Karpas-422 (cell line): ENCODE measurements around the gene GNGT2. TPM values are rescaled to one million over a fixed set of nuclear protein-coding genes. Genes with fewer than 3 reads are reported as not detected.

Experiments
- DNase-seq: peaks from one replicate; pipeline ENCODE4 v3.0.0-alpha.2; 2015
- H2AFZ ChIP-seq: fragments of 200-600 bp; sonication (generic); 2 replicates; pipeline ENCODE4 v1.6.1; 2014; ENCODE audit warnings: antibody characterized with exemption, low read length, mixed read lengths
- H3K27ac ChIP-seq: fragments of 200-600 bp; sonication (generic); 2 replicates; pipeline ENCODE4 v1.5.1; 2014; ENCODE audit warnings: mild to moderate bottlenecking, low read length, moderate library complexity
- H3K27me3 ChIP-seq: fragments of 200-600 bp; sonication (generic); 2 replicates; pipeline ENCODE4 v1.6.1; 2014; ENCODE audit warnings: low read length, mixed read lengths
- H3K36me3 ChIP-seq: fragments of 200-600 bp; sonication (generic); 2 replicates; pipeline ENCODE4 v1.6.1; 2014; ENCODE audit warnings: low read length, mixed read lengths; ENCODE audit not compliant: insufficient read depth
- H3K4me1 ChIP-seq: fragments of 200-600 bp; sonication (generic); 2 replicates; pipeline ENCODE4 v1.6.1; 2014; ENCODE audit warnings: mild to moderate bottlenecking, low read length, mixed read lengths
- H3K4me2 ChIP-seq: fragments of 200-600 bp; sonication (generic); 2 replicates; pipeline ENCODE4 v1.6.1; 2014; ENCODE audit warnings: low read length, low read depth, mild to moderate bottlenecking; ENCODE audit not compliant: poor library complexity, severe bottlenecking
- H3K4me3 ChIP-seq: fragments of 200-600 bp; sonication (generic); 2 replicates; pipeline ENCODE4 v1.5.1; 2014; ENCODE audit warnings: mild to moderate bottlenecking, antibody characterized with exemption, low read length, mixed read lengths
- H3K79me2 ChIP-seq: fragments of 200-600 bp; sonication (generic); 2 replicates; pipeline ENCODE4 v1.6.1; 2014; ENCODE audit warnings: mild to moderate bottlenecking, low read length, mixed read lengths
- H3K9ac ChIP-seq: fragments of 200-600 bp; sonication (generic); 2 replicates; pipeline ENCODE4 v1.6.0; 2014; ENCODE audit warnings: low read length
- H3K9me2 ChIP-seq: fragments of 200-600 bp; sonication (generic), shearing (Covaris generic); replicated peaks from 2 replicates; pipeline ENCODE4 v1.6.0; 2014; ENCODE audit warnings: mild to moderate bottlenecking, low read length, moderate library complexity; ENCODE audit not compliant: insufficient read depth
- H3K9me3 ChIP-seq: fragments of 300-700, 200-600 bp; sonication (generic); 2 replicates; pipeline ENCODE4 v1.6.1; 2014; ENCODE audit warnings: low read length, mixed read lengths
- H4K20me1 ChIP-seq: fragments of 200-600 bp; sonication (generic); 2 replicates; pipeline ENCODE4 v1.6.1; 2014; ENCODE audit warnings: mild to moderate bottlenecking, antibody characterized with exemption, low read length, low read depth; ENCODE audit not compliant: insufficient read depth
- total RNA-seq: library from RNA; depleted of rRNA; stranded (reverse); fragments of >200 nt; shearing (Covaris generic); gene quantifications from 2 replicates; pipeline ENCODE4 v1.2.3, GENCODE V29; 2014; ENCODE audit warnings: low replicate concordance

GNGT2 gene
- total RNA-seq, 1 experiment from 2014 or later, result 25.3 TPM

DNA sequence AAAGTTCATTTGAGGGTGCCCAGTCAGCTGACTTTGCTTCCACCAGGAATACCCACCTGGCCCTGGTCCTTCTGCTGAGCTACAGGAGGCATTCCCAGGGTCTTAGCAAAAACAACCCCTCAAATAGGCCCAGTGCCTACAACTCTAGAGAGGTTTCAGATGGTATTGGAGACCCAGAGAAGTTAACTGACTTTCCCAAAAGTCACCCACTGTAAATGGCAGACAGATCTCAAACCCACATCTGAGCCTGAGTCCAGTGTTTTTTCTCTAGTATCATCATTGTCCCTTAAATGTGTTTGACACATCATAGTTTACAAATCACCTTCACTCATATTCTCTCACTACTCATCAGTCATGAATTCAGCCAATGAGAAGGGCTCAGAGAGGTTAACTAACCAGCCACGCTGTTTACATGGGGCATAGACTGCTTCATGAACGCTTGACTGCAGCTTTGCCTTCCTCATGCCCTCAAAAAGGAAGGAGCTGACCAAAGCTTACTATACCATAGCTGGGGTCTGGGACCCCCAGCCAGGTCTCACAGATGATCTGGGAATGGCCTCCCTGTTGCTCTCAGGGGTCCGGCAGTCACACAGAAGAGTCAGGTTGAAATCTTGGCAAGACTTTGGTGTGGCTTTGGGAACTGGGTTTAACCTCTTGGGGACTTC, 16.5 kb upstream of the GNGT2 start:
- peak; percentile 49 for DNase-seq
- Histone ChIP-seq H3K4me2 (no peak overlapping the region), H3K4me1 (peaks cover 26% of the 10 kb centered on the region)

DNA sequence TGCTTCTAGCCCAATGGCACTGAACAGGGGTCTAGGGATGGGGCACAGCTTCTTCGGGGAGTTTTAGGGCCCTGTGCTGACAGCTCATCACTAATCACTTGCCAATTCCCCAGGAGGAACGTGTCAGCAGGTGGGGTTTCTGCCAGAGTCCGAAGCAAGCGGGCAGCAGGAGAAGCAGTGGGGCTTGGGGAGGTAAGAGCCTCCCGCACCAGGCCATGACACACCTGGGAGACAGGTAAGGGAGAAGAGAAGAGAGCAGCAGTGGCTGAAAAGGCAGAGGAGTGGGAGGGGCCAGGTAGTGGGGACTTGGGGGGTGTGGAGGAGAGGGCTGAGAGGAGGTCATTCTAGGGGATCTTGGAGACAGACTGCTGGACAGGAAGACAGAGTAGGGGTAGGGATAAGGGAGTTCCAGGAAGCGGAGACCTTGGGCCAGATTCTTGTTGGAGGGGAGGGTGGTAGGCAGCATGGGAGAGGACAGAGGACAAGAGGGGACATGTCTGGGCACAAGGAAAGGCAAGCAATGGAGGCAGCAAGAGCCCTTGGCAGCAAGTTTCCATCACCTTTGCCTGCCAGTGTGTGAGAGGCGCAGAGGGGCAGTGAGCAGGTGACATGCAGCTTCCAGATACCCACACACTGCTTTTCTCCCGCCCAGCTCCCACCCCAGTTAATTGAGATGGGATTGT, 15.3 kb upstream of the GNGT2 start:
- H3K4me1 ChIP-seq, result peaks cover 17% of the 10 kb centered on the region
- H3K4me2 ChIP-seq, result no peak overlapping the region
- peaks cover 4% of the 10 kb centered on the region; the same call in 1 of the 2 replicates for H4K20me1 ChIP-seq
- H3K27me3 ChIP-seq, result no peaks in the 10 kb centered on the region
- no peak overlapping the region for H3K27ac ChIP-seq
- H3K9me3 ChIP-seq, result no peaks in the 10 kb centered on the region
- H3K4me3 ChIP-seq, result no peak overlapping the region
- no peak for DNase-seq
- H3K36me3 ChIP-seq, result 0 out of 2 replicates have a peak, but pooled peaks cover 3% of the 10 kb centered on the region
- no peaks in the 10 kb centered on the region for H3K79me2 ChIP-seq
- H3K9ac ChIP-seq, result no peak overlapping the region
- no peaks in the 10 kb centered on the region for H3K9me2 ChIP-seq
- no peak overlapping the region for H2AFZ ChIP-seq

More for the DNA sequence above, 16.5 kb upstream of the GNGT2 start:
- Histone ChIP-seq H3K9me3 (no peaks in the 10 kb centered on the region), H3K9me2 (no peaks in the 10 kb centered on the region), H3K79me2 (no peaks in the 10 kb centered on the region), H3K36me3 (0 out of 2 replicates have a peak, but pooled peaks cover 3% of the 10 kb centered on the region), H3K4me3 (no peak overlapping the region), H3K9ac (no peak overlapping the region), H2AFZ (no peak overlapping the region), H3K27me3 (no peaks in the 10 kb centered on the region), H4K20me1 (peaks cover 4% of the 10 kb centered on the region; the same call in 1 of the 2 replicates), H3K27ac (no peak overlapping the region)

DNA sequence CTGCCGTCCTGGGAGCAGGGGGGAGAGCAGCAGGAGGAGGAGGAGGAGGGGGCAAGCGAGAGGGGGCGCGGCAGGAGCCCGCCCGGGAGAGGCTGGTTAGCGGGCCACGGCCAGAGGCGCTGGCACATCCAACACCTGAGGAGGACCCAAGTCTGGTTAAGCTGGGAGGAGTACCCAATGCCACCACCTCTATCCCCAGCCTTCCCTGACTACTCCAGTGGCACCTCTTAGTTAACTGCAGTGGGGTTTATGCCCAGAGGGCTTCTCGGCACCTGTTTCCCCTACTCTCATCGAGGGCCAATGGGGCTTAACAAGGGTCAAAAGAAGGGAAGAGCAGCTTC, 14.6 kb upstream of the GNGT2 start:
- Histone ChIP-seq H3K4me1 (peaks cover 12% of the 10 kb centered on the region), H3K9me3 (no peaks in the 10 kb centered on the region), H3K36me3 (peaks cover 7% of the 10 kb centered on the region), H4K20me1 (peaks cover 4% of the 10 kb centered on the region; the same call in 1 of the 2 replicates), H3K27ac (no peak overlapping the region), H3K4me2 (no peak overlapping the region), H3K27me3 (no peaks in the 10 kb centered on the region), H3K4me3 (no peak overlapping the region), H2AFZ (no peak overlapping the region), H3K9ac (no peak overlapping the region), H3K9me2 (no peaks in the 10 kb centered on the region), H3K79me2 (no peaks in the 10 kb centered on the region)
- DNase-seq, result peak; percentile 40

DNA sequence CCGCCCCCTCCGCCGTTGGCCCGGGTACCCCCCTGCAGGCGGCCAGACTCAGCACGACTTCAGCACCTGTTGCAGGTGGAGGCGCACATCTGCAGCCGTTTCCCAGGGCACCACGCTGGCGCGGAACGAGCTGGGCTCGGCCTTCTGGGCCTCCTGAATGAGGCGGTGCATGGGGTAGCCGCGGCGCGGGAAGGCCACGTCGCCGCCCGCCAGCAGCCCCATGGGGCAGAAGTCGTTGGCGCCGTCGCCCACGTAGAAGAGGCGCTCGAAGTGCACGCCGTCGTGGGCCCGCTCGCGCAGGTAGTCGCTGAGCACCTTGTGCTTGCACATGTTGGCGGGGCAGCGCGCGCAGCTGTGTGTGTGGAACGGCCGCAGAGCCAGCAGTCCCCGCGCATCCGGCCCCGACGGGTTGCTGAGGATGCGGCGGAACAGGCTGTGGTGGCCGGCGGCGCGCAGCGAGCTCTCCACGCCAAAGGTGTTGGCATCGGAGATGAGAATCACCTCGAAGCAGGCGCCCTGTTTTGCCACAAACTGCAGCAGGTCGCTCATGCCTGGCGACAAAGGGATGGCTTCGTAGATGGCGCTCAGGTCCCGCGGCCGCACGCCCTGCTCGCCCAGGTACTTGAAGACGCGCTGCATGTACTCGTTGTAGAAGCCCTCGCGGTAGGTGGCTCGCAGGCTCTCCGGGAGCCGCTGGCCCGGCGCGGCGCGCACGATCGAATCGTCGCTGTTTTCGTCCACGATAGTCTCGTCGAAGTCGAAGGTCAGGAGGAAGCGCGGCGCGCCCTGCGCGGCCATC, 14.0 kb upstream of the GNGT2 start:
- H4K20me1 ChIP-seq, result peaks cover 4% of the 10 kb centered on the region; the same call in 1 of the 2 replicates
- no peak overlapping the region for H3K9ac ChIP-seq
- H3K79me2 ChIP-seq, result no peaks in the 10 kb centered on the region
- no peak overlapping the region for H3K27ac ChIP-seq
- DNase-seq, result peak; percentile 55
- no peaks in the 10 kb centered on the region for H3K9me2 ChIP-seq
- no peaks in the 10 kb centered on the region for H3K9me3 ChIP-seq
- no peak overlapping the region for H3K4me2 ChIP-seq
- peaks cover 10% of the 10 kb centered on the region for H3K36me3 ChIP-seq
- peaks cover 10% of the 10 kb centered on the region for H3K4me1 ChIP-seq
- H3K4me3 ChIP-seq, result no peak overlapping the region
- no peak overlapping the region for H2AFZ ChIP-seq
- no peaks in the 10 kb centered on the region for H3K27me3 ChIP-seq

DNA sequence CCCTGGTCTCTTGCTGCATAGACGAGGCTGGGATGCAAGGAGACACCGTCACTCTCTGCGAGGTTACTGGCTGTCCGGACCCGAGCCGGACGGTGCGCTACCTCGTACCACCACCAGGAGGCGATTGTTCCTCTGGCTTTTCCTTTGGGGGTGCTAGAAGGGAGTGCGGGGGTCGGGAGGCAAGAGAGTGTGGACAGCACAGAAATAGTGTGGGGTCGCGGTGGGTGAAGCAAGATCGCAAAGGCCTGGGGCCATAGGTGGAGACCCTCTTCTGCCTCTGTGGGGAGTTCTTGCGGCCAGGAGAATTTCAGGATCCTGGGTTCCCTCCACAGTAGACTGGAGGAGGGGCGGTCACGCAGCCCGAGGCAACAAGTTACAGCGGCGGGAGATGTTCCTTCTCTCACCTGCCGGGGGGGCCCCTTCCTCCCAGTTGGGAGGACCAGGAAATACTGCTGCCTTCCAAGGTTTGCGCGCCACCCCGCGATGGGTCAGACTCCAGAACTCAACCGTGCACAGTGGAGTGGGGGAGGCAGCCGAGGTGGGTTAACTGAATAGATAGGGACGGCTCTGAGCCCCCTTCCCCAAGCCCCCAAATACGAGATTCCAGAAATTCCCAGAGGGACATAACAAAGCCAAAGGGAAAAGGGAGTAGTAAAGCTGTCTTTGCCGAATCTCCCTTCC, 13.3 kb upstream of the GNGT2 start:
- Histone ChIP-seq H3K36me3 (peaks cover 17% of the 10 kb centered on the region), H3K4me3 (no peak overlapping the region), H3K9ac (no peak overlapping the region), H3K27ac (no peak overlapping the region), H3K4me1 (peaks cover 16% of the 10 kb centered on the region), H3K9me2 (no peaks in the 10 kb centered on the region), H2AFZ (no peak overlapping the region), H4K20me1 (peaks cover 4% of the 10 kb centered on the region; the same call in 1 of the 2 replicates), H3K9me3 (no peaks in the 10 kb centered on the region), H3K4me2 (no peak overlapping the region), H3K79me2 (no peaks in the 10 kb centered on the region), H3K27me3 (no peaks in the 10 kb centered on the region)
- DNase-seq, result peak; percentile 85

DNA sequence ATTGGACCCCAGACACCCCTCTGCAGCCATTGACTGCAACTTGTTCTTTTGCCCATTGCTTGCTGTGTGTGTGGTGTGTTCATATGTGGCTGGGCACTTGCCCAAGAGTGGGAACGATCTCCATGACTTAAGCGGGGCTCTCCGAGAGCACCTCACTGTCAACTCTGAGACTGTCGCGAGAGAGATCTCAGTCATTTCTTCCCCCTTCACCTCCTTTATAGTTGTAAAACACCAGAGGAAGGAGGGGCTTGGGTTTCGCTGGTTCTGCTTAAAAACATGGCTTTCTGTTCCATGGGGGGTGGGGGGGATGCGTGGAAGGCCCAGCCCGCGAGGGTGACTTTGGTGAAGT, 12.8 kb upstream of the GNGT2 start:
- Histone ChIP-seq H3K9me2 (no peaks in the 10 kb centered on the region), H3K9me3 (no peaks in the 10 kb centered on the region), H2AFZ (no peak overlapping the region), H3K27me3 (no peaks in the 10 kb centered on the region), H3K36me3 (peaks cover 20% of the 10 kb centered on the region), H3K4me3 (no peak overlapping the region), H3K4me1 (peaks cover 21% of the 10 kb centered on the region), H3K9ac (no peak overlapping the region), H4K20me1 (peaks cover 4% of the 10 kb centered on the region; the same call in 1 of the 2 replicates), H3K79me2 (no peaks in the 10 kb centered on the region), H3K27ac (no peak overlapping the region), H3K4me2 (no peak overlapping the region)
- no peak for DNase-seq

DNA sequence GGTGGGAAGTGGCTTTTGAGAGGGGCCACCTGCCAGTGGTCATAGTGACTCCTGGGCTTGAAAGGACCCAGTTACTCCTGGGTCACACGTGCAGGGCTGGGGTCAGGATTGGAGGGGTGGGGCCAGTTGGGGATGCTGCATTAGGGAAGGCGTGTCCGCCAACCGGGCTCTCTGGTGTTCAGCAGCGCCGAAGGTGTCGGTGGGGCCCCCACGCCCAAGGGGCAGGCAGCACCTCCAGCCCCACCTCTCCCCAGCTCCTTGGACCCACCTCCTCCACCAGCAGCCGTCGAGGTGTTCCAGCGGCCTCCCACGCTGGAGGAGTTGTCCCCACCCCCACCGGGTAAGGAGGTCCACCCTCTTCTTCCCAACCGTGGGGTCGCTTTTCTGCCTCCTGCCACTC, 9.6 kb upstream of the GNGT2 start:
- Histone ChIP-seq H3K9ac (no peak overlapping the region), H4K20me1 (peaks cover 4% of the 10 kb centered on the region; the same call in 1 of the 2 replicates), H2AFZ (no peak overlapping the region), H3K79me2 (peaks cover 14% of the 10 kb centered on the region), H3K36me3 (peaks cover 34% of the 10 kb centered on the region), H3K27ac (no peak overlapping the region), H3K4me1 (peaks cover 53% of the 10 kb centered on the region), H3K9me3 (no peaks in the 10 kb centered on the region), H3K9me2 (no peaks in the 10 kb centered on the region), H3K4me2 (no peak overlapping the region), H3K27me3 (no peaks in the 10 kb centered on the region), H3K4me3 (no peak overlapping the region)
- DNase-seq, result no peak
